IMR-90 (cell line): Measurements from ENCODE around the gene LIAS. TPM values are rescaled to one million over a fixed set of nuclear protein-coding genes. Genes with fewer than 3 reads are reported as not detected.
"Not testable (repeated sequence)": the region's sequence is repeated elsewhere in the genome, so short reads cannot be mapped to it uniquely, and the experiment has no call there.

ENCODE experiments used
- ATAC-seq: fragments of 200-7000 bp; cut with Tn5 transposase; 2 replicates; pipeline ENCODE4 v1.9.1; 2020; ENCODE audit warnings: low read depth, mild to moderate bottlenecking, moderate library complexity
- BruUV-seq: library from RNA; stranded (reverse); fragments of 400-500 nt; replicated peaks from 2 replicates; lab custom pipeline; 2021; lab: Mats Ljungman, UMichigan
- CTCF ChIA-PET: fragments of 300-600 bp; formaldehyde crosslinking; extraction: SDS; loops from one replicate; lab custom pipeline; 2021; ENCODE audit warnings: antibody characterized with exemption; lab: Yijun Ruan, JAX
- POLR2A ChIA-PET: fragments of 300-600 bp; sonication (Branson Sonifier 250); formaldehyde crosslinking; loops from one replicate; lab custom pipeline; 2022; ENCODE audit warnings: antibody characterized with exemption; ENCODE audit not compliant: unreplicated experiment; lab: Charles Lee
- DNase-seq: peaks from one replicate; pipeline ENCODE4 v3.0.0; 2013
- H2AFZ ChIP-seq: replicated peaks from 2 replicates; pipeline ENCODE3; 2013; ENCODE audit warnings: low read length, mild to moderate bottlenecking; ENCODE audit not compliant: poor library complexity
- H2AK5ac ChIP-seq: 2 replicates; pipeline ENCODE4 v1.6.1; 2013; ENCODE audit warnings: low read depth, low read length, inconsistent platforms
- H2AK9ac ChIP-seq: replicated peaks from 2 replicates; pipeline ENCODE3; 2013; ENCODE audit warnings: mild to moderate bottlenecking, low read depth, low read length, moderate library complexity; ENCODE audit not compliant: poor library complexity
- H2BK120ac ChIP-seq: 2 replicates; pipeline ENCODE4 v1.6.1; 2013; ENCODE audit warnings: low read depth, low read length, inconsistent platforms
- H2BK15ac ChIP-seq: 3 replicates; pipeline ENCODE4 v1.6.1; 2013; ENCODE audit warnings: low read depth, low read length, inconsistent platforms
- H2BK20ac ChIP-seq: 2 replicates; pipeline ENCODE4 v1.6.1; 2013; ENCODE audit warnings: low read depth, mild to moderate bottlenecking, inconsistent platforms, low read length, moderate library complexity
- H2BK5ac ChIP-seq: 2 replicates; pipeline ENCODE4 v1.6.1; 2013; ENCODE audit warnings: mild to moderate bottlenecking, low read depth, low read length, inconsistent platforms; ENCODE audit not compliant: poor library complexity, severe bottlenecking
- H3K14ac ChIP-seq: replicated peaks from 2 replicates; pipeline ENCODE4 v1.6.1; 2013; ENCODE audit warnings: low read depth, low read length, inconsistent platforms
- H3K18ac ChIP-seq: 2 replicates; pipeline ENCODE4 v1.6.1; 2013; ENCODE audit warnings: low read depth, low read length, control low read depth
- H3K23ac ChIP-seq: 2 replicates; pipeline ENCODE4 v1.6.1; 2013; ENCODE audit warnings: low read depth, low read length, inconsistent platforms
- H3K27ac ChIP-seq: 2 replicates; pipeline ENCODE4 v1.5.1; 2013; ENCODE audit warnings: mild to moderate bottlenecking, control low read depth, low read length; ENCODE audit not compliant: insufficient read depth
- H3K27me3 ChIP-seq: 2 replicates; pipeline ENCODE4 v1.6.1; 2013; ENCODE audit warnings: low read length; ENCODE audit not compliant: control insufficient read depth, insufficient read depth
- H3K36me3 ChIP-seq: 2 replicates; pipeline ENCODE4 v1.6.1; 2013; ENCODE audit warnings: low read length, mixed read lengths; ENCODE audit not compliant: control insufficient read depth, insufficient read depth
- H3K4ac ChIP-seq: 2 replicates; pipeline ENCODE4 v1.6.1; 2013; ENCODE audit warnings: low read depth, low read length, inconsistent platforms
- H3K4me1 ChIP-seq: 2 replicates; pipeline ENCODE4 v1.6.1; 2013; ENCODE audit warnings: low read length, mixed read lengths; ENCODE audit not compliant: control insufficient read depth, insufficient read depth
- H3K4me2 ChIP-seq: 2 replicates; pipeline ENCODE4 v1.6.1; 2013; ENCODE audit warnings: low read depth, mild to moderate bottlenecking, control low read depth, low read length, moderate library complexity
- H3K4me3 ChIP-seq: 2 replicates; pipeline ENCODE4 v1.5.1; 2013; ENCODE audit warnings: low read depth, mild to moderate bottlenecking, control low read depth, low read length, moderate library complexity; ENCODE audit not compliant: insufficient read depth
- H3K56ac ChIP-seq: 2 replicates; pipeline ENCODE4 v1.6.1; 2013; ENCODE audit warnings: low read length, inconsistent platforms; ENCODE audit not compliant: insufficient read depth; ENCODE audit errors: extremely low read depth
- H3K79me1 ChIP-seq, 2 experiments: 2 replicates each; pipeline ENCODE4 v1.6.1; 2013; ENCODE audit warnings: low read length in 2 of 2, inconsistent platforms in 1 of 2, low read depth in 1 of 2
- H3K9ac ChIP-seq: 2 replicates; pipeline ENCODE4 v1.6.1; 2013; ENCODE audit warnings: low read depth, low read length, control low read depth
- H3K9me1 ChIP-seq: 2 replicates; pipeline ENCODE4 v1.6.1; 2013; ENCODE audit warnings: low read length, inconsistent platforms; ENCODE audit not compliant: insufficient read depth
- H3K9me3 ChIP-seq: 2 replicates; pipeline ENCODE4 v1.6.1; 2013; ENCODE audit warnings: low read length; ENCODE audit not compliant: control insufficient read depth, insufficient read depth
- H4K20me1 ChIP-seq: 2 replicates; pipeline ENCODE4 v1.6.1; 2013; ENCODE audit warnings: low read length, inconsistent platforms; ENCODE audit not compliant: insufficient read depth
- H4K5ac ChIP-seq: 2 replicates; pipeline ENCODE4 v1.6.1; 2013; ENCODE audit warnings: mild to moderate bottlenecking, low read depth, low read length, control low read depth
- H4K8ac ChIP-seq, 2 experiments: 2 replicates each; pipeline ENCODE4 v1.6.1; 2013; ENCODE audit warnings: low read depth in 2 of 2, low read length in 2 of 2, control low read depth in 1 of 2, inconsistent platforms in 1 of 2
- H4K91ac ChIP-seq: 2 replicates; pipeline ENCODE4 v1.6.1; 2013; ENCODE audit warnings: low read depth, low read length, inconsistent platforms; ENCODE audit not compliant: insufficient read depth
- CHD1 ChIP-seq: IDR thresholded peaks from 2 replicates; pipeline ENCODE4 v1.6.1; 2012; ENCODE audit warnings: low read depth, low read length, improper control_type of control experiment
- MXI1 ChIP-seq: IDR thresholded peaks from 2 replicates; pipeline ENCODE4 v1.6.1; 2012; ENCODE audit warnings: low read depth, mild to moderate bottlenecking, low read length, moderate library complexity, borderline replicate concordance
- WGBS, 2 experiments: methylation state at CpG; one replicate each; pipeline versions ENCODE4 v1.1.5 to v1.1.7; 2013; ENCODE audit warnings: missing lambda C conversion rate in 2 of 2; ENCODE audit not compliant: insufficient read length in 1 of 2; ENCODE audit errors: extremely low coverage in 2 of 2; 5-methylcytosine and 5-hydroxymethylcytosine counted together
- dilution Hi-C: fragments of 300-500 bp; cut with HindIII; formaldehyde crosslinking; loops from one replicate; pipeline ENCODE4 v1.14.3; 2018; ENCODE audit warnings: low sequenced_read_pairs; ENCODE audit not compliant: unreplicated experiment
- in situ Hi-C: fragments of 300-500 bp; cut with MboI; formaldehyde crosslinking; loops from 3 replicates; pipeline ENCODE4 v1.14.3; 2019; ENCODE audit warnings: low sequenced_read_pairs, inconsistent platforms, mixed read lengths
- intact Hi-C: fragments of 100-400 bp; cut with micrococcal nuclease; formaldehyde crosslinking; loops from 2 replicates; pipeline ENCODE4 v1.10.0; 2022
- polyA plus RNA-seq, 3 experiments: library from polyadenylated mRNA; depleted of rRNA; stranded (reverse); fragments of >200 nt; gene quantifications; 2 replicates each; pipeline ENCODE4 v1.2.3, GENCODE V29; 2012; ENCODE audit warnings: low replicate concordance in 1 of 3
- total RNA-seq: library from RNA; depleted of rRNA; stranded (reverse); fragments of >200 nt; gene quantifications from 2 replicates; pipeline ENCODE4 v1.2.3, GENCODE V29; 2012

Gene LIAS
- total and polyA plus RNA-seq, 2 of the 4 experiments (the other 2 are of a cell fraction), result 3.2 to 7.8 TPM

- Histone ChIP-seq H2BK15ac (no peak overlapping the region), H2AK9ac (no peak overlapping the region), H2BK20ac (no peak overlapping the region), H3K27me3 (no peaks in the 10 kb centered on the region), H2AFZ (no peak overlapping the region), H3K9ac (no peak overlapping the region), H4K20me1 (0 out of 2 replicates have a peak, but pooled peaks cover 3% of the 10 kb centered on the region), H2BK5ac (no peak overlapping the region), H3K79me1 (peaks cover 35 to 44% of the 10 kb centered on the region in 2 experiments), H4K91ac (no peak overlapping the region), H3K4me1 (peaks cover 3% of the 10 kb centered on the region; the same call in 1 of the 2 replicates), H3K9me1 (0 out of 2 replicates have a peak, but pooled peaks cover 6% of the 10 kb centered on the region), H3K4me2 (no peak overlapping the region), H3K23ac (no peak overlapping the region), H3K4ac (no peak overlapping the region), H3K4me3 (no peak overlapping the region), H4K8ac (no peak overlapping the region), H3K36me3 (peaks cover 44% of the 10 kb centered on the region), H3K14ac (no peak overlapping the region), H3K56ac (no peak overlapping the region), H3K27ac (no peak overlapping the region), H3K18ac (no peak overlapping the region), H3K9me3 (no peaks in the 10 kb centered on the region), H4K5ac (no peak overlapping the region), H2BK120ac (no peak overlapping the region), H2AK5ac (no peak overlapping the region)
- TSS peak; percentile 95 for BruUV-seq
- in situ Hi-C loops, result no loop called here
- WGBS, 2 experiments, result no CpG with 5 or more reads among the region's 5 CpGs
- intact Hi-C loops, result no loop called here
- ChIA-PET CTCF (interaction anchor here (0.6 kb wide), 2 partner anchors 149 to 178 kb away, joined by 3 to 4 read pairs; no protein-coding TSS in a partner anchor), POLR2A (no interaction called here)
- DNase-seq (no peak), ATAC-seq (no peak)
- dilution Hi-C loops, result no loop called here
- no peak for TF ChIP-seq CHD1
- no peak for TF ChIP-seq MXI1
Observed at GRCh38 chr4:39510348-39510929, 51.6 kb downstream of the LIAS start.

GRCh38 chr4:39514266-39514665 lies 55.4 kb downstream of the LIAS start:
- H3K14ac ChIP-seq, result not testable (repeated sequence)

More at GRCh38 chr4:39514266-39514665, 55.4 kb downstream of the LIAS start:
- no CpG with 5 or more reads among the region's 1 CpG for WGBS, 2 experiments
- dilution Hi-C loops, H2AFZ ChIP-seq, CTCF ChIA-PET, H2AK9ac ChIP-seq, H4K20me1 ChIP-seq, H4K5ac ChIP-seq, H2BK15ac ChIP-seq, H3K9me1 ChIP-seq, H4K8ac ChIP-seq, POLR2A ChIA-PET, ATAC-seq, H3K56ac ChIP-seq, H3K4me1 ChIP-seq, H3K18ac ChIP-seq, H3K4me2 ChIP-seq, H3K27me3 ChIP-seq, BruUV-seq, H2BK120ac ChIP-seq, H2BK20ac ChIP-seq, H3K9me3 ChIP-seq, intact Hi-C loops, H4K91ac ChIP-seq, H3K4ac ChIP-seq, H3K4me3 ChIP-seq, DNase-seq, H3K9ac ChIP-seq, in situ Hi-C loops, H3K23ac ChIP-seq: not testable (repeated sequence)
- peaks cover 41% of the 10 kb centered on the region for H3K36me3 ChIP-seq
- H3K79me1 ChIP-seq, result peaks cover 27 to 56% of the 10 kb centered on the region in 2 experiments
- H3K27ac ChIP-seq, result peak overlapping the region; percentile 85; the same call in 1 of the 2 replicates
- H2BK5ac ChIP-seq, result peak overlapping the region; percentile 88
- peak overlapping the region; percentile 21; the same call in 1 of the 2 replicates for H2AK5ac ChIP-seq
